ENCODE measurements around the gene CD9.
"Not testable (repeated sequence)": the region's sequence is repeated elsewhere in the genome, so short reads cannot be mapped to it uniquely, and the experiment has no call there.

The CD9 gene

GRCh38 chr12:6199531-6200255 lies 507 bp upstream of the CD9 start:
- DNase-seq = no peak

GRCh38 chr12:6201213-6201608 lies 1.0 kb downstream of the CD9 start:
- no peak for DNase-seq

- DNase-seq = no peak
Measured at GRCh38 chr12:6201826-6202225, 1.6 kb downstream of the CD9 start.

- no peak for DNase-seq
Measured at GRCh38 chr12:6202304-6202703, 2.1 kb downstream of the CD9 start.

- no peak for DNase-seq
Measured at GRCh38 chr12:6202846-6203245, 2.6 kb downstream of the CD9 start.

- DNase-seq = no peak
Measured at GRCh38 chr12:6203601-6204000, 3.4 kb downstream of the CD9 start.

- DNase-seq = no peak
Measured at GRCh38 chr12:6204533-6205143, 4.4 kb downstream of the CD9 start.

GRCh38 chr12:6205144-6205539 lies 4.9 kb downstream of the CD9 start:
- no peak for DNase-seq

GRCh38 chr12:6205761-6206160 lies 5.6 kb downstream of the CD9 start:
- DNase-seq = no peak

- DNase-seq = no peak
Measured at GRCh38 chr12:6206327-6206726, 6.1 kb downstream of the CD9 start.

GRCh38 chr12:6207259-6207925 lies 7.2 kb downstream of the CD9 start:
- DNase-seq = no peak

GRCh38 chr12:6208130-6208529 lies 7.9 kb downstream of the CD9 start:
- no peak for DNase-seq

- DNase-seq = not testable (repeated sequence)
Measured at GRCh38 chr12:6209428-6209827, 9.2 kb downstream of the CD9 start.

- DNase-seq = no peak
Measured at GRCh38 chr12:6211421-6211869, 11.2 kb downstream of the CD9 start.

GRCh38 chr12:6212086-6212485 lies 11.9 kb downstream of the CD9 start:
- no peak for DNase-seq

GRCh38 chr12:6213969-6214368 lies 13.8 kb downstream of the CD9 start:
- no peak for DNase-seq

- DNase-seq = no peak
Measured at GRCh38 chr12:6214633-6215032, 14.4 kb downstream of the CD9 start.

- DNase-seq = no peak
Measured at GRCh38 chr12:6215120-6215807, 15.1 kb downstream of the CD9 start.

- no peak for DNase-seq
Measured at GRCh38 chr12:6215932-6216494, 15.8 kb downstream of the CD9 start.

- no peak for DNase-seq
Measured at GRCh38 chr12:6216581-6216980, 16.4 kb downstream of the CD9 start.

GRCh38 chr12:6218347-6218925 lies 18.2 kb downstream of the CD9 start:
- no peak for DNase-seq

GRCh38 chr12:6219980-6220379 lies 19.8 kb downstream of the CD9 start:
- DNase-seq = no peak

GRCh38 chr12:6221146-6221545 lies 20.9 kb downstream of the CD9 start:
- no peak for DNase-seq
